IMR-90 (cell line): Measurements from ENCODE around the gene ZNF559. TPM values are rescaled to one million over a fixed set of nuclear protein-coding genes. Genes with fewer than 3 reads are reported as not detected.

Source experiments
- ATAC-seq: fragments of 200-7000 bp; cut with Tn5 transposase; 2 replicates; pipeline ENCODE4 v1.9.1; 2020; ENCODE audit warnings: low read depth, mild to moderate bottlenecking, moderate library complexity
- BruUV-seq: library from RNA; stranded (reverse); fragments of 400-500 nt; replicated peaks from 2 replicates; lab custom pipeline; 2021; lab: Mats Ljungman, UMichigan
- CTCF ChIA-PET: fragments of 300-600 bp; formaldehyde crosslinking; extraction: SDS; loops from one replicate; lab custom pipeline; 2021; ENCODE audit warnings: antibody characterized with exemption; lab: Yijun Ruan, JAX
- POLR2A ChIA-PET: fragments of 300-600 bp; sonication (Branson Sonifier 250); formaldehyde crosslinking; loops from one replicate; lab custom pipeline; 2022; ENCODE audit warnings: antibody characterized with exemption; ENCODE audit not compliant: unreplicated experiment; lab: Charles Lee
- DNase-seq: peaks from one replicate; pipeline ENCODE4 v3.0.0; 2013
- H2AFZ ChIP-seq: replicated peaks from 2 replicates; pipeline ENCODE3; 2013; ENCODE audit warnings: low read length, mild to moderate bottlenecking; ENCODE audit not compliant: poor library complexity
- H2AK5ac ChIP-seq: 2 replicates; pipeline ENCODE4 v1.6.1; 2013; ENCODE audit warnings: low read depth, low read length, inconsistent platforms
- H2AK9ac ChIP-seq: replicated peaks from 2 replicates; pipeline ENCODE3; 2013; ENCODE audit warnings: mild to moderate bottlenecking, low read depth, low read length, moderate library complexity; ENCODE audit not compliant: poor library complexity
- H2BK120ac ChIP-seq: 2 replicates; pipeline ENCODE4 v1.6.1; 2013; ENCODE audit warnings: low read depth, low read length, inconsistent platforms
- H2BK15ac ChIP-seq: 3 replicates; pipeline ENCODE4 v1.6.1; 2013; ENCODE audit warnings: low read depth, low read length, inconsistent platforms
- H2BK20ac ChIP-seq: 2 replicates; pipeline ENCODE4 v1.6.1; 2013; ENCODE audit warnings: low read depth, mild to moderate bottlenecking, inconsistent platforms, low read length, moderate library complexity
- H2BK5ac ChIP-seq: 2 replicates; pipeline ENCODE4 v1.6.1; 2013; ENCODE audit warnings: mild to moderate bottlenecking, low read depth, low read length, inconsistent platforms; ENCODE audit not compliant: poor library complexity, severe bottlenecking
- H3K14ac ChIP-seq: replicated peaks from 2 replicates; pipeline ENCODE4 v1.6.1; 2013; ENCODE audit warnings: low read depth, low read length, inconsistent platforms
- H3K18ac ChIP-seq: 2 replicates; pipeline ENCODE4 v1.6.1; 2013; ENCODE audit warnings: low read depth, low read length, control low read depth
- H3K23ac ChIP-seq: 2 replicates; pipeline ENCODE4 v1.6.1; 2013; ENCODE audit warnings: low read depth, low read length, inconsistent platforms
- H3K27ac ChIP-seq: 2 replicates; pipeline ENCODE4 v1.5.1; 2013; ENCODE audit warnings: mild to moderate bottlenecking, control low read depth, low read length; ENCODE audit not compliant: insufficient read depth
- H3K27me3 ChIP-seq: 2 replicates; pipeline ENCODE4 v1.6.1; 2013; ENCODE audit warnings: low read length; ENCODE audit not compliant: control insufficient read depth, insufficient read depth
- H3K36me3 ChIP-seq: 2 replicates; pipeline ENCODE4 v1.6.1; 2013; ENCODE audit warnings: low read length, mixed read lengths; ENCODE audit not compliant: control insufficient read depth, insufficient read depth
- H3K4ac ChIP-seq: 2 replicates; pipeline ENCODE4 v1.6.1; 2013; ENCODE audit warnings: low read depth, low read length, inconsistent platforms
- H3K4me1 ChIP-seq: 2 replicates; pipeline ENCODE4 v1.6.1; 2013; ENCODE audit warnings: low read length, mixed read lengths; ENCODE audit not compliant: control insufficient read depth, insufficient read depth
- H3K4me2 ChIP-seq: 2 replicates; pipeline ENCODE4 v1.6.1; 2013; ENCODE audit warnings: low read depth, mild to moderate bottlenecking, control low read depth, low read length, moderate library complexity
- H3K4me3 ChIP-seq: 2 replicates; pipeline ENCODE4 v1.5.1; 2013; ENCODE audit warnings: low read depth, mild to moderate bottlenecking, control low read depth, low read length, moderate library complexity; ENCODE audit not compliant: insufficient read depth
- H3K56ac ChIP-seq: 2 replicates; pipeline ENCODE4 v1.6.1; 2013; ENCODE audit warnings: low read length, inconsistent platforms; ENCODE audit not compliant: insufficient read depth; ENCODE audit errors: extremely low read depth
- H3K79me1 ChIP-seq, 2 experiments: 2 replicates each; pipeline ENCODE4 v1.6.1; 2013; ENCODE audit warnings: low read length in 2 of 2, inconsistent platforms in 1 of 2, low read depth in 1 of 2
- H3K9ac ChIP-seq: 2 replicates; pipeline ENCODE4 v1.6.1; 2013; ENCODE audit warnings: low read depth, low read length, control low read depth
- H3K9me1 ChIP-seq: 2 replicates; pipeline ENCODE4 v1.6.1; 2013; ENCODE audit warnings: low read length, inconsistent platforms; ENCODE audit not compliant: insufficient read depth
- H3K9me3 ChIP-seq: 2 replicates; pipeline ENCODE4 v1.6.1; 2013; ENCODE audit warnings: low read length; ENCODE audit not compliant: control insufficient read depth, insufficient read depth
- H4K20me1 ChIP-seq: 2 replicates; pipeline ENCODE4 v1.6.1; 2013; ENCODE audit warnings: low read length, inconsistent platforms; ENCODE audit not compliant: insufficient read depth
- H4K5ac ChIP-seq: 2 replicates; pipeline ENCODE4 v1.6.1; 2013; ENCODE audit warnings: mild to moderate bottlenecking, low read depth, low read length, control low read depth
- H4K8ac ChIP-seq, 2 experiments: 2 replicates each; pipeline ENCODE4 v1.6.1; 2013; ENCODE audit warnings: low read depth in 2 of 2, low read length in 2 of 2, control low read depth in 1 of 2, inconsistent platforms in 1 of 2
- H4K91ac ChIP-seq: 2 replicates; pipeline ENCODE4 v1.6.1; 2013; ENCODE audit warnings: low read depth, low read length, inconsistent platforms; ENCODE audit not compliant: insufficient read depth
- BHLHE40 ChIP-seq: fragments of 150-350 bp; IDR thresholded peaks from 2 replicates; pipeline ENCODE4 v1.6.1; 2016; ENCODE audit warnings: mild to moderate bottlenecking, low read depth, low read length
- CEBPB ChIP-seq: IDR thresholded peaks from 2 replicates; pipeline ENCODE4 v1.6.1; 2012; ENCODE audit warnings: low read depth, low read length, improper control_type of control experiment
- CHD1 ChIP-seq: IDR thresholded peaks from 2 replicates; pipeline ENCODE4 v1.6.1; 2012; ENCODE audit warnings: low read depth, low read length, improper control_type of control experiment
- ELK1 ChIP-seq: fragments of 150-350 bp; IDR thresholded peaks from 2 replicates; pipeline ENCODE4 v1.6.1; 2016; ENCODE audit warnings: low read depth, mild to moderate bottlenecking, low read length, moderate library complexity, borderline replicate concordance
- FOS ChIP-seq: fragments of 150-350 bp; IDR thresholded peaks from 2 replicates; pipeline ENCODE4 v1.6.1; 2016; ENCODE audit warnings: low read depth, low read length
- MAFK ChIP-seq: IDR thresholded peaks from 2 replicates; pipeline ENCODE4 v1.6.1; 2012; ENCODE audit warnings: low read depth, low read length, improper control_type of control experiment
- MAZ ChIP-seq: IDR thresholded peaks from 2 replicates; pipeline ENCODE4 v1.6.1; 2012; ENCODE audit warnings: low read depth, mild to moderate bottlenecking, low read length, improper control_type of control experiment, moderate library complexity, borderline replicate concordance
- MXI1 ChIP-seq: IDR thresholded peaks from 2 replicates; pipeline ENCODE4 v1.6.1; 2012; ENCODE audit warnings: low read depth, mild to moderate bottlenecking, low read length, moderate library complexity, borderline replicate concordance
- NFE2L2 ChIP-seq: fragments of 150-350 bp; IDR thresholded peaks from 2 replicates; pipeline ENCODE4 v1.6.1; 2016; ENCODE audit warnings: low read depth, mild to moderate bottlenecking, low read length
- POLR2A ChIP-seq: IDR thresholded peaks from 2 replicates; pipeline ENCODE4 v1.6.1; 2012; ENCODE audit warnings: mild to moderate bottlenecking, low read depth, low read length
- RAD21 ChIP-seq: IDR thresholded peaks from 2 replicates; pipeline ENCODE4 v1.6.1; 2012; ENCODE audit warnings: low read length, improper control_type of control experiment
- RCOR1 ChIP-seq: IDR thresholded peaks from 2 replicates; pipeline ENCODE4 v1.6.1; 2012; ENCODE audit warnings: mild to moderate bottlenecking, low read length, improper control_type of control experiment; ENCODE audit not compliant: insufficient replicate concordance
- RFX5 ChIP-seq: IDR thresholded peaks from 2 replicates; pipeline ENCODE4 v1.8.0; 2012; ENCODE audit warnings: low read depth, mild to moderate bottlenecking, low read length, moderate library complexity
- SMC3 ChIP-seq: fragments of 150-350 bp; IDR thresholded peaks from 2 replicates; pipeline ENCODE4 v1.6.1; 2016; ENCODE audit warnings: low read depth, mild to moderate bottlenecking, antibody characterized with exemption, low read length, moderate library complexity
- USF2 ChIP-seq: fragments of 150-350 bp; IDR thresholded peaks from 2 replicates; pipeline ENCODE4 v1.6.1; 2017; ENCODE audit warnings: mild to moderate bottlenecking, antibody characterized with exemption, low read length, low read depth
- dilution Hi-C: fragments of 300-500 bp; cut with HindIII; formaldehyde crosslinking; loops from one replicate; pipeline ENCODE4 v1.14.3; 2018; ENCODE audit warnings: low sequenced_read_pairs; ENCODE audit not compliant: unreplicated experiment
- in situ Hi-C: fragments of 300-500 bp; cut with MboI; formaldehyde crosslinking; loops from 3 replicates; pipeline ENCODE4 v1.14.3; 2019; ENCODE audit warnings: low sequenced_read_pairs, inconsistent platforms, mixed read lengths
- intact Hi-C: fragments of 100-400 bp; cut with micrococcal nuclease; formaldehyde crosslinking; loops from 2 replicates; pipeline ENCODE4 v1.10.0; 2022
- polyA plus RNA-seq, 3 experiments: library from polyadenylated mRNA; depleted of rRNA; stranded (reverse); fragments of >200 nt; gene quantifications; 2 replicates each; pipeline ENCODE4 v1.2.3, GENCODE V29; 2012; ENCODE audit warnings: low replicate concordance in 1 of 3
- total RNA-seq: library from RNA; depleted of rRNA; stranded (reverse); fragments of >200 nt; gene quantifications from 2 replicates; pipeline ENCODE4 v1.2.3, GENCODE V29; 2012
- TF ChIP-seq, protein P1 (sequence below): conservative IDR thresholded peaks from 2 replicates; pipeline ENCODE4 v1.5.1; 2012; ENCODE audit warnings: mild to moderate bottlenecking, low read depth, low read length, improper control_type of control experiment

The ZNF559 gene
- total and polyA plus RNA-seq, 2 of the 4 experiments (the other 2 are of a cell fraction), result 8.8 to 9.9 TPM

DNA sequence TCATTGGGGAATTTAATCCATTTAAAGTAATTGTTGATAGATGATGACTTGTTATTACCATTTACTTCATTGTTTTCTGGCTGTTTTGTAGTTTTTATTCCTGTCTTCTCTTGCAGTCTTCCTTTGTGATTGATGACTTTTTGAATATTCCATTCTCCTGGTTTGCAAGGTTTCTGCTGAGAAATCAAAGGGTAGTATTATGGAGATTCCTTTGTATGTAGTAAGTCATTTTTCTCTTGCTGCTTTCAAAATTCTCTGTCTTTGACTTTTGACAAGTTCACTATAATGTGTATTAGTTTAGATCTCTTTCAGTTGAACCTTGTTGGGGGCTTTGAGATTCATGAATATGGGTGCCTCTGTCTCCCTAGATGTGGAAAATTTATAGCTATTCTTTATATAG lies 6.0 kb downstream of the ZNF559 start:
- CTCF ChIA-PET, result no interaction called here

More for the DNA sequence above, 6.0 kb downstream of the ZNF559 start:
- H3K4ac ChIP-seq, result no peak overlapping the region
- no peak overlapping the region for H3K14ac ChIP-seq
- H3K27ac ChIP-seq, result no peak overlapping the region
- no peak overlapping the region for H2AFZ ChIP-seq
- no peak overlapping the region for H3K4me2 ChIP-seq
- H3K9ac ChIP-seq, result no peak overlapping the region
- no peak overlapping the region for H2BK20ac ChIP-seq
- ATAC-seq (no peak), DNase-seq (no peak)
- H3K27me3 ChIP-seq, result no peaks in the 10 kb centered on the region
- H3K36me3 ChIP-seq, result peaks cover 8% of the 10 kb centered on the region; the same call in 1 of the 2 replicates
- H4K5ac ChIP-seq, result no peak overlapping the region
- peaks cover 35% of the 10 kb centered on the region for H3K9me3 ChIP-seq
- H3K18ac ChIP-seq, result no peak overlapping the region
- H2AK9ac ChIP-seq, result no peak overlapping the region
- BruUV-seq, result no TSS peak
- H2BK15ac ChIP-seq, result no peak overlapping the region
- H3K79me1 ChIP-seq, result peaks cover under 1 to 6% of the 10 kb centered on the region in 2 experiments; a peak in 2 of 4 replicates
- no peaks in the 10 kb centered on the region for H3K4me1 ChIP-seq
- no peak overlapping the region for H4K91ac ChIP-seq
- in situ Hi-C loops, result loop anchor here (10.0 kb wide), 1 partner anchor 465 kb away; no protein-coding TSS in a partner anchor
- no peaks in the 10 kb centered on the region for H3K9me1 ChIP-seq
- H2BK5ac ChIP-seq, result no peak overlapping the region
- H4K8ac ChIP-seq, result no peak overlapping the region
- no peak overlapping the region for H3K4me3 ChIP-seq
- intact Hi-C loops, result no loop called here
- no peak overlapping the region for H3K23ac ChIP-seq
- dilution Hi-C loops, result no loop called here
- TF ChIP-seq, protein P1, sequence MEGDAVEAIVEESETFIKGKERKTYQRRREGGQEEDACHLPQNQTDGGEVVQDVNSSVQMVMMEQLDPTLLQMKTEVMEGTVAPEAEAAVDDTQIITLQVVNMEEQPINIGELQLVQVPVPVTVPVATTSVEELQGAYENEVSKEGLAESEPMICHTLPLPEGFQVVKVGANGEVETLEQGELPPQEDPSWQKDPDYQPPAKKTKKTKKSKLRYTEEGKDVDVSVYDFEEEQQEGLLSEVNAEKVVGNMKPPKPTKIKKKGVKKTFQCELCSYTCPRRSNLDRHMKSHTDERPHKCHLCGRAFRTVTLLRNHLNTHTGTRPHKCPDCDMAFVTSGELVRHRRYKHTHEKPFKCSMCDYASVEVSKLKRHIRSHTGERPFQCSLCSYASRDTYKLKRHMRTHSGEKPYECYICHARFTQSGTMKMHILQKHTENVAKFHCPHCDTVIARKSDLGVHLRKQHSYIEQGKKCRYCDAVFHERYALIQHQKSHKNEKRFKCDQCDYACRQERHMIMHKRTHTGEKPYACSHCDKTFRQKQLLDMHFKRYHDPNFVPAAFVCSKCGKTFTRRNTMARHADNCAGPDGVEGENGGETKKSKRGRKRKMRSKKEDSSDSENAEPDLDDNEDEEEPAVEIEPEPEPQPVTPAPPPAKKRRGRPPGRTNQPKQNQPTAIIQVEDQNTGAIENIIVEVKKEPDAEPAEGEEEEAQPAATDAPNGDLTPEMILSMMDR, result no peak
- TF ChIP-seq MXI1, result no peak
- TF ChIP-seq RCOR1, result no peak
- TF ChIP-seq CEBPB, result no peak
- TF ChIP-seq NFE2L2, result no peak
- TF ChIP-seq MAZ, result no peak
- TF ChIP-seq RAD21, result no peak
- TF ChIP-seq ELK1, result no peak
- no peak for TF ChIP-seq CHD1
- no peak for TF ChIP-seq SMC3
- no peak for TF ChIP-seq USF2
- TF ChIP-seq FOS, result no peak
- no peak for TF ChIP-seq RFX5
- TF ChIP-seq MAFK, result no peak
- no peak for TF ChIP-seq POLR2A
- TF ChIP-seq BHLHE40, result no peak
- H2AK5ac ChIP-seq, result no peak overlapping the region
- H4K20me1 ChIP-seq, result no peaks in the 10 kb centered on the region
- H3K56ac ChIP-seq, result no peak overlapping the region
- no peak overlapping the region for H2BK120ac ChIP-seq
- POLR2A ChIA-PET, result no interaction called here
